Measurements from ENCODE around the gene FAM118A.

Gene FAM118A

DNA sequence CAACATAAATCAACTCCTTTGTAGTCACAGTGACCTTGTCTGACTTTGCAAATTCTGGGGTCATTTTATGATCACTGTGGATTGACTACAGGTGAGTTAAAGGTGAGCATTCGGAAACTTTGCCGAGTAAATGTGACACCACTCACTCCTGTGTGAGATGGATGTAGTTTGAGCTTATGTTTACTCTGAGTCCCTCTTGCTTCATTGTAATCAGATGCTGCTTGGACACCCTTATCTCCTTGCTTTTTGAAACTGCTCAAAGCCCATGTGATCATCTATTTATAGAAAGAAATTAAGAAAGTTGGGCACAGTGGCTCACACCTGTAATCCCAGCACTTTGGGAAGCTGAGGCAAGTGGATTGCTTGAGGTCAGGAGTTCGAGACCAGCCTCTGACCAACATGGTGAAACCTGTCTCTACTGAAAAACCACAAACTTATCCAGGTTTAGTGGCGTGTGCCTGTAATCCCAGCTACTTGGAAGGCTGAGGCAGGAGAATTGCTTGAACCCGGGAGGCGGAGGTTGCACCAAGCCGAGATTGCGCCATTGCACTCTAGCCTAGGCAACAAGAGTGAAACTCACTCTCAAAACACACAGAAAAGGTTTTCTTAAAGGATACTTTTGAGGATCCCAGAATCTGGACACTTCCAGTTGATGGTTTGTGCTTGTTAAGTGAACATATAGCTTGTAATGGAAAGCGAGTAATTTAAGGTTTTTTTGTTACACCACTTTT lies 7.2 kb downstream of the FAM118A start:
- DNase-seq, result no peak
- Histone ChIP-seq H3K4me3 (ENCODE audit: low read depth, low read length) (no peak overlapping the region), H3K36me3 (peaks cover 8% of the 10 kb centered on the region), H3K27ac (no peak overlapping the region), H3K9me3 (ENCODE audit: severe bottlenecking) (no peaks in the 10 kb centered on the region), H3K27me3 (ENCODE audit: insufficient read depth, low read depth, severe bottlenecking) (no peaks in the 10 kb centered on the region)
- TF ChIP-seq, protein P1, sequence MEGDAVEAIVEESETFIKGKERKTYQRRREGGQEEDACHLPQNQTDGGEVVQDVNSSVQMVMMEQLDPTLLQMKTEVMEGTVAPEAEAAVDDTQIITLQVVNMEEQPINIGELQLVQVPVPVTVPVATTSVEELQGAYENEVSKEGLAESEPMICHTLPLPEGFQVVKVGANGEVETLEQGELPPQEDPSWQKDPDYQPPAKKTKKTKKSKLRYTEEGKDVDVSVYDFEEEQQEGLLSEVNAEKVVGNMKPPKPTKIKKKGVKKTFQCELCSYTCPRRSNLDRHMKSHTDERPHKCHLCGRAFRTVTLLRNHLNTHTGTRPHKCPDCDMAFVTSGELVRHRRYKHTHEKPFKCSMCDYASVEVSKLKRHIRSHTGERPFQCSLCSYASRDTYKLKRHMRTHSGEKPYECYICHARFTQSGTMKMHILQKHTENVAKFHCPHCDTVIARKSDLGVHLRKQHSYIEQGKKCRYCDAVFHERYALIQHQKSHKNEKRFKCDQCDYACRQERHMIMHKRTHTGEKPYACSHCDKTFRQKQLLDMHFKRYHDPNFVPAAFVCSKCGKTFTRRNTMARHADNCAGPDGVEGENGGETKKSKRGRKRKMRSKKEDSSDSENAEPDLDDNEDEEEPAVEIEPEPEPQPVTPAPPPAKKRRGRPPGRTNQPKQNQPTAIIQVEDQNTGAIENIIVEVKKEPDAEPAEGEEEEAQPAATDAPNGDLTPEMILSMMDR (IDR thresholded peaks at IDR 0.05; ENCODE audit: low read depth, low read length), result no peak

DNA sequence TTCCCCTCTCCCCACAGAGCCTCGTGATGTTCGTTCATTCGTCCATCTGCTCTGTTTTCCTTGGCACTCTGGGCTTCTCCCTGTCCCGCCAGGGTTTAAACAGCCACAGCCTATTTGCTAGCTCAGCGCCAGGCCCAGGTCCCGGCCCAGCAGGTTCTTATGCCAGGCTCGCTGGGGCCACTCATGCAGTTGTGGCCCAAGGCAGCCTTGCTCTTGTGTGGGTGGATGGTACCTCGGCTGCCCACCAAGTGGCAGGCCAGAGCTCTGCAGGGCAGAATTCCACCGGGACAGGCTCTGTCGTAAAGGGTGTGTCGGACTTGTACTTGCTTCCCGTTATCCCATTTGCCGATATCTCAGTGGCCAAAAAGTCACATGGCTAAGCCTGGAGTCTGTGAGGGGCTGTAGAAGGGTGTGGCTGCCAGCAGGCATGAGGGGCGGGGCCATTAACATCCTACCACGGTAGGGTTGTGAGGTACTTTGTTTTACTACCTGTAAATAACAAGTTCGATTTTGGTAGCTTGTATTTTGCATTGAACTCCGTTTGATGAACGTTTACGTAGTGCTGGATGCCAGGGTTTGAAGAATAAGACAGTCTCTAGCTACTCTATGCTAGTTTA lies 7.9 kb downstream of the FAM118A start:
- Histone ChIP-seq H3K27me3 (ENCODE audit: insufficient read depth, low read depth, severe bottlenecking) (no peaks in the 10 kb centered on the region), H3K27ac (no peak overlapping the region), H3K4me3 (ENCODE audit: low read depth, low read length) (no peak overlapping the region), H3K9me3 (ENCODE audit: severe bottlenecking) (no peaks in the 10 kb centered on the region), H3K36me3 (peaks cover 5% of the 10 kb centered on the region)
- TF ChIP-seq, protein P1 (IDR thresholded peaks at IDR 0.05; ENCODE audit: low read depth, low read length), result peak; percentile 43
- DNase-seq, result no peak

DNA sequence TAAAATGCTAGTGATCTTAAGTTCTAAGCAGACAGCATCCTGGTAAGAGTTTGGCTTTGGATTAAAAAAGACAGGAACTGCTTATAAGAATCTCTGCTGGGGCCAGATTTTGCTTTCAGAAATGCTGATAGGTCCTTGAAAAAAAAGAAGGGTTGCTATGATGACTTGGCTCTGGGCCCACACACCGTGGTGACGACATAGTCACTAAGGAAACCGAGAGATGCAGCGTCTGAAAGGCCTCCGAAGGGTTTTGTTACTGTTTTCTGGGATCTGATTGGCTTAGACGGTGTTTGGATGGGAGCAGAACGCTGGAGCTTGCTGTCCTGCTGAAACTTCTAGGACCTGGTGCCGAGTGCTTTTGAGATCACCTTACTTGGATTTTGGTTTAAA lies 8.4 kb downstream of the FAM118A start:
- Histone ChIP-seq H3K27me3 (ENCODE audit: insufficient read depth, low read depth, severe bottlenecking) (no peaks in the 10 kb centered on the region), H3K27ac (no peak overlapping the region), H3K9me3 (ENCODE audit: severe bottlenecking) (no peaks in the 10 kb centered on the region), H3K36me3 (peaks cover 8% of the 10 kb centered on the region), H3K4me3 (ENCODE audit: low read depth, low read length) (no peak overlapping the region)
- no peak for DNase-seq
- TF ChIP-seq, protein P1 (IDR thresholded peaks at IDR 0.05; ENCODE audit: low read depth, low read length), result no peak

DNA sequence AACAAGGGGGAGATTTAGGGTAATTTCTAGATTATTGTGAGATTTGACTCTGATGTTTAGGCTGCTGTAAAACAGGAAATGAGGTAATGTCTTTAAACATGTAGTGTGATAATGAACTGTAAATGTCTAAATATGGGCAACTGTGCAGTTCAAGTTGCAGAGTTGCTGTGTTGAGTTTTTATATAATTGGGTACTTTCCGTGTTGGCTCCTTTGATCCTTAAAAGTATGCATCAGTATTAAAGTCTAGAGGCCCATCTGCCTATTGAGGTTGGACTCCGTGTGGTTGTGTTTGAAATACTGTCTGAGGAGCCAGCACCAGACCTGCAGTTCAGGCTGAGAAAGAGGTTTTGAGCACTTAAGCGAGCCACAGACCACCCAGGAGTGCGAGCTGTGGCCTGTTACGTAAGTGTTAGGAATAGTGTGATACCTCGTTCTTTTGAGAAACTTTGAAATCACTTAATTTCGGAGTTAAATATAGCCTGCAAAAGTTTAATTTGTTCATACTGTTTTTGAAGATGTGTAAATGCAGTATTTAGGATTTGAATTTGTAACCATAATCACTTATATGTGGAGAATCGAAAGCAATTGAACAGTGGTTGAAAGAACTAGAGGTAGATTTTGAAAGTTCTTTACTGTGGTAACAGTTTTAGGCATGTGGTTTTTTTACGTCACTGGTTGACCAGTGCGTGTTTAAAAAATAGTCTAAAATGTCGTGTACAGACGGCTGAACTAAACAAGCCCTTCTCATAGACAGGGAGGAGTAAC lies 9.0 kb downstream of the FAM118A start:
- TF ChIP-seq, protein P1 (IDR thresholded peaks at IDR 0.05; ENCODE audit: low read depth, low read length), result no peak
- no peaks in the 10 kb centered on the region for H3K27me3 ChIP-seq (ENCODE audit: insufficient read depth, low read depth, severe bottlenecking)
- no peaks in the 10 kb centered on the region for H3K9me3 ChIP-seq (ENCODE audit: severe bottlenecking)
- H3K36me3 ChIP-seq, result peaks cover 14% of the 10 kb centered on the region
- DNase-seq, result no peak
- no peak overlapping the region for H3K27ac ChIP-seq
- no peak overlapping the region for H3K4me3 ChIP-seq (ENCODE audit: low read depth, low read length)

DNA sequence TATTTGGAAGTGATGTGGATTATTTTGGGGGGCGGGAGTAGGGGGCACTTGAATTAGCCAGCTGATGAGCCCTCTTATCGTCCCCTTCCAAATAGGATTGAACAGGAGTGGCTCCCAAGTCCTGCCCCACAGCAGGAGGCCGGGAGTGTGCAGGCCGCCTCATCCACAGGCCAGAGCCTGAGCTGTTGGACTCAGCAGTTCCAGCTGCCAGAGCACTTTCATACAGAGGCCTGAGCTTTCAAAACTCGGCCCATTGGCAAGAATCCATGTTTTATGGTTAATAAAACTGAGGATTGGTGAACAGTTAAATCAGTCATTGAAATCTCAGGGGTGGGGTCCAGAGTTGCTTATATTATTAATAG lies 9.6 kb downstream of the FAM118A start:
- TF ChIP-seq, protein P1 (IDR thresholded peaks at IDR 0.05; ENCODE audit: low read depth, low read length), result no peak
- peak; percentile 16 for DNase-seq
- Histone ChIP-seq H3K9me3 (ENCODE audit: severe bottlenecking) (no peaks in the 10 kb centered on the region), H3K27ac (no peak overlapping the region), H3K4me3 (ENCODE audit: low read depth, low read length) (no peak overlapping the region), H3K36me3 (peaks cover 19% of the 10 kb centered on the region), H3K27me3 (ENCODE audit: insufficient read depth, low read depth, severe bottlenecking) (no peaks in the 10 kb centered on the region)
